ENCODE results near the gene PTGDR2. TPM values are rescaled to one million over a fixed set of nuclear protein-coding genes. Genes with fewer than 3 reads are reported as not detected.

The PTGDR2 gene
- total and polyA plus RNA-seq, 9 of the 15 experiments (the other 6 are each of a cell fraction or from before 2014, with no cell fraction given): 0.51 to 2.6 (median 1.6) TPM

DNA sequence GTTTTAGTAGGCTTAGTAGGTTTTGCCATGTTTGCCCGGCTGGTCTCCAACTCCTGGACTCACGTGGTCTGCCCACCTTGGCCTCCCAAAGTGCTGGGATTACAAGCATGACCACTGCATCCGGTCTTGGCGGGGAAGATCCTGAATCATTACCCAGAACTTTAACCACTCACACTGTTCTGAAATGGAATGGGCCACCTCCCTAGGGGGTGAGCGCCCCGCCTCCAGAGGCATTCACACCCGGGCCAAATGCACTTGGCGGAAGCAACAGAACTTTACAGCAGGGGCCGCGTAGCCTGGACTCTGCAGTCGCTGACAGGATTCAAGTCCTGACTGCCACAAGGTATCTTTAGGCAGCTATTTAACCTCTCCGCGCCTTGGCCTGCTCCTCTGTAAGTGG lies 8.5 kb downstream of the PTGDR2 start:
- H3K36me3 ChIP-seq (ENCODE audit: control insufficient read depth, insufficient read depth, low read length): peaks cover 76% of the 10 kb centered on the region
- H3K9ac ChIP-seq (ENCODE audit: insufficient read depth in 1 of 2, low read depth in 2 of 2, low read length in 2 of 2): peak overlapping the region in 1 of 2 experiments; percentile 69; a peak in 1 of 4 replicates
- ATAC-seq (no peak), DNase-seq (ENCODE audit: extremely low read depth in 1 of 4, low spot score in 3 of 4) (no peak), FAIRE-seq (no peak)
- peaks cover 50% of the 10 kb centered on the region for H3K79me2 ChIP-seq (ENCODE audit: control insufficient read depth, insufficient read depth, low read length)
- CTCF ChIA-PET (ENCODE audit: low intra/inter-chr PET ratio): no interaction called here
- POLR2A ChIA-PET: interaction anchor here (1.3 to 1.4 kb wide), 2 partner anchors 11 to 15 kb away, joined by 4 to 5 read pairs; no protein-coding TSS in a partner anchor
- no peak overlapping the region for H3K27ac ChIP-seq (ENCODE audit: extremely low read depth, low read depth, low read length)
- H2AFZ ChIP-seq (ENCODE audit: low read depth, low read length): no peak overlapping the region
- TF ChIP-seq MTF1 (CRISPR knock-in tag; IDR thresholded peaks at IDR 0.05; ENCODE audit: borderline replicate concordance) (no peak), ZNF12 (CRISPR knock-in tag; IDR thresholded peaks at IDR 0.05) (no peak), ZNF347 (CRISPR knock-in tag; IDR thresholded peaks at IDR 0.05; ENCODE audit: low read depth) (no peak), SLC30A9 (CRISPR knock-in tag; IDR thresholded peaks at IDR 0.05) (no peak), ERF (CRISPR knock-in tag; IDR thresholded peaks at IDR 0.05) (no peak), GATA2 (CRISPR knock-in tag; IDR thresholded peaks at IDR 0.05) (no peak), CBFA2T2 (conservative IDR thresholded peaks at IDR 0.05) (no peak), FOXP1 (CRISPR knock-in tag; IDR thresholded peaks at IDR 0.05) (no peak), E2F4 (CRISPR knock-in tag; IDR thresholded peaks at IDR 0.05; ENCODE audit: low read depth) (no peak)
- no peak overlapping the region for H3K4me2 ChIP-seq (ENCODE audit: insufficient read depth, low read length)
- 83% methylated on average over 13 of the region's 13 CpGs for WGBS (ENCODE audit: insufficient coverage, low coverage, missing lambda C conversion rate)
- H3K4me3 ChIP-seq: no peak overlapping the region
- H3K27me3 ChIP-seq (ENCODE audit: control insufficient read depth in 2 of 2, insufficient read depth in 2 of 2, low read length in 2 of 2): no peaks in the 10 kb centered on the region
- in situ Hi-C loops (cut with MboI): no loop called here
- no peaks in the 10 kb centered on the region for H3K9me3 ChIP-seq (replicated peaks; ENCODE audit: control insufficient read depth, insufficient read depth, low read depth, low read length)
- peaks cover 3% of the 10 kb centered on the region for H3K9me1 ChIP-seq (ENCODE audit: control insufficient read depth, insufficient read depth, low read length)
- peaks cover 16 to 39% of the 10 kb centered on the region in 2 experiments for H3K4me1 ChIP-seq (replicated peaks in 1 of 2; ENCODE audit: control insufficient read depth in 2 of 2, insufficient read depth in 2 of 2, low read length in 2 of 2)
- no TSS peak for BruUV-seq (replicated peaks)
- intact Hi-C loops (cut with micrococcal nuclease): no loop called here
- H4K20me1 ChIP-seq (replicated peaks; ENCODE audit: control insufficient read depth, insufficient read depth, low read length): peaks cover 3% of the 10 kb centered on the region; the same call in 1 of the 2 replicates

All from K562 (cell line).